GM23338 (cell line): Measurements from ENCODE around the gene SPART. TPM values are rescaled to one million over a fixed set of nuclear protein-coding genes. Genes with fewer than 3 reads are reported as not detected.
A peak's percentile ranks its signal among the peaks of the same experiment; 100 is the strongest.

Experiments used
- ATAC-seq: fragments of 200-7000 bp; cut with Tn5 transposase; 3 replicates; pipeline ENCODE4 v1.9.1; 2020
- DNase-seq: peaks from one replicate; pipeline ENCODE4 v3.0.0-alpha.2; 2015; ENCODE audit warnings: low spot score
- H2AFZ ChIP-seq: fragments of 200-600 bp; sonication (generic); 2 replicates; pipeline ENCODE4 v1.8.0; 2016; ENCODE audit warnings: antibody characterized with exemption, mild to moderate bottlenecking, moderate library complexity
- H3F3A ChIP-seq: fragments of 200-600 bp; sonication (generic); replicated peaks from 2 replicates; pipeline ENCODE4 v1.8.0; 2017; ENCODE audit warnings: antibody characterized with exemption, mixed run types, low read depth
- H3K27ac ChIP-seq: fragments of 200-600 bp; sonication (generic); 2 replicates; pipeline ENCODE4 v1.6.1; 2016; ENCODE audit warnings: low read depth
- H3K27me3 ChIP-seq: fragments of 200-600 bp; sonication (generic); 2 replicates; pipeline ENCODE4 v1.8.0; 2016; ENCODE audit warnings: mild to moderate bottlenecking, mixed run types, moderate library complexity; ENCODE audit not compliant: insufficient read depth
- H3K36me3 ChIP-seq: fragments of 200-600 bp; sonication (generic); 2 replicates; pipeline ENCODE4 v1.8.0; 2016; ENCODE audit warnings: mild to moderate bottlenecking; ENCODE audit not compliant: insufficient read depth
- H3K4me1 ChIP-seq: fragments of 200-600 bp; sonication (generic); 2 replicates; pipeline ENCODE4 v1.8.0; 2016; ENCODE audit warnings: mild to moderate bottlenecking, moderate library complexity; ENCODE audit not compliant: insufficient read depth
- H3K4me2 ChIP-seq: fragments of 200-600 bp; sonication (generic); 2 replicates; pipeline ENCODE4 v1.7.1; 2017; ENCODE audit warnings: mixed run types
- H3K4me3 ChIP-seq: fragments of 200-600 bp; sonication (generic); 2 replicates; pipeline ENCODE4 v1.6.1; 2016; ENCODE audit warnings: mixed run types
- H3K79me2 ChIP-seq: fragments of 200-600 bp; sonication (generic); replicated peaks from 2 replicates; pipeline ENCODE4 v1.8.0; 2017; ENCODE audit warnings: mild to moderate bottlenecking; ENCODE audit not compliant: insufficient read depth
- H3K9me2 ChIP-seq: fragments of 200-600 bp; sonication (generic); 2 replicates; pipeline ENCODE4 v1.8.0; 2017; ENCODE audit not compliant: insufficient read depth
- H4K20me1 ChIP-seq: fragments of 200-600 bp; sonication (generic); replicated peaks from 2 replicates; pipeline ENCODE4 v1.8.0; 2017; ENCODE audit warnings: mild to moderate bottlenecking; ENCODE audit not compliant: insufficient read depth
- H3K27ac Mint-ChIP-seq: 2 replicates; pipeline ENCODE4 v1.8.0; 2020; ENCODE audit warnings: inconsistent platforms, mild to moderate bottlenecking, moderate library complexity, mixed read lengths
- H3K27me3 Mint-ChIP-seq: 3 replicates; pipeline ENCODE4 v1.8.0; 2022; ENCODE audit warnings: low read depth, mild to moderate bottlenecking, moderate library complexity, mixed read lengths, inconsistent platforms; ENCODE audit not compliant: insufficient read depth, poor library complexity
- H3K36me3 Mint-ChIP-seq: 3 replicates; pipeline ENCODE4 v1.8.0; 2021; ENCODE audit warnings: low read depth, mild to moderate bottlenecking, inconsistent platforms, moderate library complexity, mixed read lengths
- H3K4me1 Mint-ChIP-seq: 3 replicates; pipeline ENCODE4 v1.8.0; 2020; ENCODE audit warnings: mild to moderate bottlenecking, inconsistent platforms, mixed read lengths
- H3K4me3 Mint-ChIP-seq: 3 replicates; pipeline ENCODE4 v1.8.0; 2021; ENCODE audit warnings: moderate library complexity, mild to moderate bottlenecking, inconsistent platforms, mixed read lengths
- H3K9me3 Mint-ChIP-seq: 3 replicates; pipeline ENCODE4 v1.8.0; 2020; ENCODE audit warnings: moderate library complexity, mild to moderate bottlenecking, inconsistent platforms, mixed read lengths
- CREB1 ChIP-seq: fragments of 250-450 bp; sonication (Bioruptor Pico); IDR thresholded peaks from 2 replicates; pipeline ENCODE4 v1.5.0; 2020; ENCODE audit warnings: low read depth, mild to moderate bottlenecking, moderate library complexity
- NANOG ChIP-seq: IDR thresholded peaks from 2 replicates; pipeline ENCODE4 v1.6.1; 2016; ENCODE audit warnings: antibody characterized with exemption, borderline replicate concordance
- POLR2AphosphoS5 ChIP-seq: IDR thresholded peaks from 2 replicates; pipeline ENCODE4 v1.6.1; 2016; ENCODE audit warnings: antibody characterized with exemption, low read depth
- ZNF114 ChIP-seq: fragments of 250-450 bp; sonication (Bioruptor Pico); IDR thresholded peaks from 2 replicates; pipeline ENCODE4 v1.5.0; 2020; ENCODE audit warnings: mild to moderate bottlenecking, moderate library complexity
- ZNF462 ChIP-seq: fragments of 250-450 bp; sonication (Bioruptor Pico); IDR thresholded peaks from 2 replicates; pipeline ENCODE4 v1.5.0; 2020; ENCODE audit warnings: mild to moderate bottlenecking, moderate library complexity
- polyA plus RNA-seq: library from polyadenylated mRNA; unstranded; fragments of >200 nt; fragmentation: Nextera tagmentation; extraction: Ambion mirVana; gene quantifications from 2 replicates; pipeline ENCODE4 v1.2.1, GENCODE V29; 2016
- total RNA-seq: library from RNA; depleted of rRNA; stranded (reverse); fragments of >200 nt; shearing (Covaris generic); gene quantifications from 2 replicates; pipeline ENCODE4 v1.2.3, GENCODE V29; 2014

SPART gene
- total and polyA plus RNA-seq, 2 experiments from 2014 or later = 109 to 116 TPM

- TF ChIP-seq ZNF462 (CRISPR knock-in tag) (peak; percentile 2; the same call in 1 of the 2 replicates), CREB1 (no peak), NANOG (peak; percentile 97)
Measured at GRCh38 chr13:36298535-36299068, 47.6 kb downstream of the SPART start (continued).

DNA sequence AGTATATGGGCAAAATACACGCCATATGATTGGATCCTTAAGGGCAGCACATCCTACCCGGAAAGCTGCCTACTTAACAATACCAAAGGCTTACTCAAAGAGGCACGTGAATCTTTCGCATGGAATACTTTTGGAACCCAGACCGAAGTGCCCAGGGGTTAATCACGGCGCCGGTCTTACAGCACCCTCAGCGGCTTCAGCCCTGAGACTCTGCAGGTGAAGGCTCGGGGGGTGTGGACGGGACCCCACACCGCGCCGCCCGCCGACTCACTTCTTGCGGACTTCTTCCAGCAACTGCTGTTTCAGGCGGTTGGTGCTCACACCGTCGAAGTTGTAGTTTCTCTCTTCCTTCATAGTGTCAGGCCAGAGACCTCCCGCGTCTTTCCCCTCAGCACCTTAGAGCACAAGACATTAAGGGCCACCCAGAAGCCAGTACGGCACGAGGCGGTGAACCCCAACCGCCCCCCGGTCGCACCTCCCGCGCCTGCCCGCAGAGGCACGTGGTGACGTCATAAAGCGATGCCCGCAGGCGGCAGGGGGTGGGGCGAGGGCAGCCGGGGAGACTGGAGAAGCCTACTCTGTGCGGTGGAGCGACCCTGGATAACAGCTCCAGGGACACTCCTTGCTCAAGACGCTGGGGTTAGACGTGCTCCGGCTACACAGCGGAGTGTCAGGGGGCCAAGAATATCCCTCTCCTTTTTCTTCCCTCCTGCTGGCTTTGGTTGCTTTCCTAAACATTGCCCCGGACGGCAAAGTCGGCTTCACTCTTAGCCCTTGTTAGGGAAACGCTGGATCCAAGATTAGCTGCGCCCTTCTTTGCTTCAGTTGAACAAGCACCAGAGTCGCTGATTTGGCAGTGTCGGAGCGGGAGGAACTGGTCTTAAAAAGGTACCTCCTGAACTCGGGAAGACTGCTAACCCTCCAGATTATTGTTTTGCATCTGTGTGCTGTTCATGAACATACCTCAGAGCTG lies 48.5 kb downstream of the SPART start, which contains the start of gene CCDC169:
Gene CCDC169, minus strand, starts transcription at position 449 of the 973 bp plus-strand sequence. Its CDS starts 95 bp downstream, at position 354.
- Histone ChIP-seq H3K9me2 (no peaks in the 10 kb centered on the region), H3F3A (peaks cover 13% of the 10 kb centered on the region; the same call in 1 of the 2 replicates), H2AFZ (no peak within 1 kb of the TSS), H3K27me3 (no peaks in the 10 kb centered on the region), H3K27ac (peak within 1 kb of the TSS; percentile 98), H3K4me3 (peak within 1 kb of the TSS; percentile 58), H4K20me1 (no peaks in the 10 kb centered on the region), H3K4me2 (peak within 1 kb of the TSS; percentile 73), H3K79me2 (peaks cover 45% of the 10 kb centered on the region), H3K4me1 (peaks cover 43% of the 10 kb centered on the region), H3K36me3 (peaks cover 10% of the 10 kb centered on the region; the same call in 1 of the 2 replicates)
- peaks cover 14% of the 10 kb centered on the region for H3K27me3 Mint-ChIP-seq
- TF ChIP-seq POLR2AphosphoS5 (peak; percentile 94), CREB1 (peak; percentile 97), ZNF114 (no peak), NANOG (0 out of 2 replicates have a peak, but pooled peaks have one; percentile 20)
- peak; percentile 96 for DNase-seq
- H3K4me3 Mint-ChIP-seq = peak within 1 kb of the TSS; percentile 84
- H3K4me1 Mint-ChIP-seq = peaks cover 34% of the 10 kb centered on the region
- H3K9me3 Mint-ChIP-seq = peaks cover 7% of the 10 kb centered on the region; the same call in 2 of the 3 replicates
- peak within 1 kb of the TSS; percentile 91 for H3K27ac Mint-ChIP-seq
- ATAC-seq = peak; percentile 86
- peaks cover 25% of the 10 kb centered on the region for H3K36me3 Mint-ChIP-seq
